Amniotic stem cell (primary cell): ENCODE measurements around the gene SLC26A4.

Source experiments
- DNase-seq: peaks from one replicate; lab custom pipeline; 2025; lab: John Stamatoyannopoulos, UW

Gene SLC26A4

DNA sequence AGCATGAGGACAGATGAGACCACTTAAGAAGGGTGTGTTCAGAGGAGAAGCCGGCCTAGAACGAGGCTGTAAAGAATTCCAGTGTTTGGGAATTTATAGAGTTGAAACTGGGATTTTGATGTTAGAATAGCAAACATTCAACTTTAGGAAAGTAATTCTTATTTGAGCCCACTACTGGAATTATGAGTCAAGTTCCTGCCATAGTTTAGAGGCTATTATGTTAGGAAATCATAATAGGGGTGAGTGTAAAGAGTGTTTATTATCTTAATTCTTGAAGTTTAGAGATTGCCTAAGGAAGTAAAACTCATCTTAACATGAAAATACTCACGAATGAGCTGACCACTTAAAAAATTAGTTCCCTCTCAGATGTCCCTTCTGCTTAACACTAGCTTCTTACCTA lies 85.4 kb downstream of the SLC26A4 start:
- DNase-seq: no peak

DNA sequence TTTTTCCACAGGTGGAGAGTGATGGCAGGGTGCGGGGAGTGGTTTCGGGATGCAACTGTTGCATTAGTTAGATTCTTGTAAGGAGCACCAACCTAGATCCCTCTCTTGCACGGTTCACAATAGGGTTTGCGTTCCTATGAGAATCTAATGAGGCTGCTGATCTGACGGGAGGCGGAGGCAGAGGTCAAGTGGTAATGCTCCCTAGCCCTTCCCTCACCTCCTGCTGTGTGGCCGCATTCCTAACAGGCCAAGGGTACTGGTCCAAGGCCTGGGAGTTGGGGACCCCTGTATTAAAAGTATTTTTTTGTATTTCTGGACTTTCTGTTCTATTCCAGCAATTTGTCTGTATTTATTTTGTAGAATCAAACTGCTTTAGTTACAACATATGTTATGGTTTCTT lies 90.5 kb downstream of the SLC26A4 start:
- no peak for DNase-seq

DNA sequence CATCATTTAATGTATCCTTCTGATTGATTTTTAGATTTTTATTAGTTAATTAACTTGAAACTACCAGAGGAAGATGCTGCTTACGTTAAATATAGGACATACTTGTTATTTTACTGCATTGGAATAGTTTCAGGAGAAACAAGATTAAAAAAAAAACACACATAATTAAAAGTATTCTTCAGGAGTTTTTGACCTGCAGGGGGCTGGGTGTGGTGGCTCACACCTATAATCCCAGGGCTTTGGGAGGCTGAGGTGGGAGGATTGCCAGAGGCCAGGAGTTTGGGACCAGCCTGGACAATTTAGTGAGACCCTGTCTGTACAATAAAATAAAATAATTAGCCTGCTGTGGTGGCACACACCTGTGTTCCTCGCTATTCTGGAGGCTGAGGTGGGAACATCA lies 94.0 kb downstream of the SLC26A4 start:
- no peak for DNase-seq

DNA sequence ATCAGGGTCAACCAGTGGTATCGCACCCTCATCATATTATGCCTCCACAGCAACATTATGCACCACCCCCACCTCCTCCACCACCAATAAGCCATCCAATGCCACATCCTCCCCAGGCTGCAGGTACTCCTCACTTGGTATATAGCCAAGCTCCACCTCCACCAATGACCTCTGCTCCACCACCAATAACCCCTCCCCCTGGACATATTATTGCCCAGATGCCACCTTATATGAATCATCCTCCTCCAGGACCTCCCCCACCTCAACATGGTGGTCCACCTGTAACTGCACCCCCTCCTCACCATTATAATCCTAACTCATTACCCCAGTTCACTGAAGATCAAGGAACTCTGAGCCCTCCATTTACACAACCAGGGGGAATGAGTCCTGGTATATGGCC lies 98.0 kb downstream of the SLC26A4 start:
- DNase-seq: no peak

DNA sequence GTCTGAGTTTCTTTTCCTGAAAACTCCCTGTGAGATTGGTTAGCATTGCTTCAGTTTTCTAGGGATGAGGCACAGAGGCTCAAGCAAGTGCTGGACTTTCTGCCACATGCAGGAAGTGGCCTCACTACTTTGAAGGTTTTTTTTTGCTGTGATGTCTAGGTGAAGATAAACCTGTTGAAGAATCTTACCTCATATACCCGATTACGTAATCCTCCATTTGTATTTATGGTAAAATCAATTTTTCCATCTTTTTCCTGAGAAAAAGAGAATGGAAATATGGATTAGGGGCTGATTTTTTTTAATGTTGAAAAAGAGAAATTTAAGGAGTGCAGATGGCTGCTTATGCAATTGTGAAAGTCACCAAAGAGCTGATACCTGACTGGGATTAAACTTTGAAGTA lies 106.8 kb downstream of the SLC26A4 start:
- no peak for DNase-seq
